Memory B cell (primary cell): ENCODE measurements around the gene SERGEF.

Experiments used
- ATAC-seq: fragments of 150-1000 bp; cut with Tn5 transposase; 2 replicates; pipeline ENCODE4 v1.10.0; 2021; ENCODE audit warnings: low read depth, mild to moderate bottlenecking, moderate library complexity
- DNase-seq, 2 donors: peaks; one replicate each; pipeline ENCODE4 v3.0.0; 2022; ENCODE audit warnings: low spot score in 2 of 2
- H3K27ac Mint-ChIP-seq: one replicate; pipeline ENCODE4 v1.8.0; 2022; ENCODE audit warnings: mild to moderate bottlenecking, moderate library complexity, mixed read lengths
- H3K27me3 Mint-ChIP-seq: one replicate; pipeline ENCODE4 v1.8.0; 2022; ENCODE audit warnings: mixed read lengths
- H3K36me3 Mint-ChIP-seq: one replicate; pipeline ENCODE4 v1.8.0; 2022; ENCODE audit warnings: mild to moderate bottlenecking, mixed read lengths
- H3K4me1 Mint-ChIP-seq: one replicate; pipeline ENCODE4 v1.8.0; 2022; ENCODE audit warnings: mixed read lengths
- H3K4me3 Mint-ChIP-seq: one replicate; pipeline ENCODE4 v1.8.0; 2022; ENCODE audit warnings: mild to moderate bottlenecking, moderate library complexity, mixed read lengths
- H3K9me3 Mint-ChIP-seq: one replicate; pipeline ENCODE4 v1.8.0; 2022; ENCODE audit warnings: mixed read lengths

Gene SERGEF

DNA sequence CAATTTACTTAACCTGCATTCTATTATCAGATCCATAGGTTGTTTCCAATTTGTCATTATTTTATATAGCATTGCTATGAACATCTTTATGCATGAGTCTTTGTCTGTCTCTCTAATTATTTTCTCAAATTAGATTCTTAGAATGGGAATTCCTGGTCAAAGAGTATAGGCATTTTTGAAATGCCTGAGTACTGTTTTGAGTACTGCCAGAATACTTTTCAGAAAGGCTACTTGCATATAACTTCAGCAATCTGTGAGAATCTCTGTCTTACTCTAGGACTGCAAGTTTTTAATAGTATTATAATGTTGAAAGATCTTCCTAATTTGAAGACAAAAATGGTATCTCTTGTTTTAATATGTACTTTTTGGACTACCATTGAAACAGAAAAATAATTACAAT lies 221.7 kb downstream of the SERGEF start:
- DNase-seq (no peak), ATAC-seq (no peak)
- Mint-ChIP-seq H3K4me1 (no peaks in the 10 kb centered on the region), H3K36me3 (peaks cover 19% of the 10 kb centered on the region), H3K27ac (no peak overlapping the region), H3K9me3 (no peaks in the 10 kb centered on the region), H3K4me3 (no peak overlapping the region), H3K27me3 (no peaks in the 10 kb centered on the region)

DNA sequence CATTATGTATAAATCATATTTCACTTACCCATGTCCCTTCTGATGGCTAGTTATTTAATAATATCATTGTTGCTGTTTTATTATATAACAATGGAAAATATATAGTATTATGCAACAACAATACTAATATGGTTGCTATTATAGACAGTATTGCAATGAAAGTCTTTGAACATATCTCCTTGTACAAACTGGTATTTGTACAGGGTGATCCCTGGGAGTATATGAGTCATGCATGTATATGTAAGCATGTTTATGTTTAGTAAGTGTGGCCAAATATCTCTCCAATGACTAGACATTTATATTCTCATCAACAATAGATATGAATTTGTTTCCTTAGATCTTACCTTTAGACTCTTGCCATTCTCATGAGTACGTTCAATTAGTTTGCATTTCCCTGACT lies 222.4 kb downstream of the SERGEF start:
- Mint-ChIP-seq H3K9me3 (no peaks in the 10 kb centered on the region), H3K4me3 (no peak overlapping the region), H3K27me3 (no peaks in the 10 kb centered on the region), H3K36me3 (peaks cover 22% of the 10 kb centered on the region), H3K27ac (no peak overlapping the region), H3K4me1 (no peaks in the 10 kb centered on the region)
- DNase-seq, result no peak
- no peak for ATAC-seq

DNA sequence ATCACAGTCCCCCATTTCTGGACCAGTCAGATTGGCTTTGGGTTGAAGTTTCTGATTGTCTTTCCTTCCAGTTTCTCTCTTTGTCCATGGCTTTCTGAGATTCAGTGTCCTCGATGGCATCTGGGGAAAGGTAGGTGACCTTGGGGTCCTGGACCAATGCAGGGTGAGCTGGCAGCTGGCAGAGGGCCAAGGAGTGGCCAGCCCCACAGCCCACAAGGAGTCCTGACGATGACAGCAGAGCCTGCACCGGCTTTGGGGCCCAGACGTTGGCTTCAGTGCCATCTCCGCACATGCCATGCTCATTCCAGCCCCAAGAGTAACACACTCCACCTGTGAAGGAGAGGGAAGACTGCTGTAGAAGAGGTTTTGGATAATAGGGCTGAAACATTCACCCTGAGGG lies 224.8 kb downstream of the SERGEF start:
- Mint-ChIP-seq H3K9me3 (no peaks in the 10 kb centered on the region), H3K36me3 (peaks cover 23% of the 10 kb centered on the region), H3K27me3 (no peaks in the 10 kb centered on the region), H3K4me1 (no peaks in the 10 kb centered on the region), H3K27ac (no peak overlapping the region), H3K4me3 (no peak overlapping the region)
- DNase-seq (no peak), ATAC-seq (no peak)

DNA sequence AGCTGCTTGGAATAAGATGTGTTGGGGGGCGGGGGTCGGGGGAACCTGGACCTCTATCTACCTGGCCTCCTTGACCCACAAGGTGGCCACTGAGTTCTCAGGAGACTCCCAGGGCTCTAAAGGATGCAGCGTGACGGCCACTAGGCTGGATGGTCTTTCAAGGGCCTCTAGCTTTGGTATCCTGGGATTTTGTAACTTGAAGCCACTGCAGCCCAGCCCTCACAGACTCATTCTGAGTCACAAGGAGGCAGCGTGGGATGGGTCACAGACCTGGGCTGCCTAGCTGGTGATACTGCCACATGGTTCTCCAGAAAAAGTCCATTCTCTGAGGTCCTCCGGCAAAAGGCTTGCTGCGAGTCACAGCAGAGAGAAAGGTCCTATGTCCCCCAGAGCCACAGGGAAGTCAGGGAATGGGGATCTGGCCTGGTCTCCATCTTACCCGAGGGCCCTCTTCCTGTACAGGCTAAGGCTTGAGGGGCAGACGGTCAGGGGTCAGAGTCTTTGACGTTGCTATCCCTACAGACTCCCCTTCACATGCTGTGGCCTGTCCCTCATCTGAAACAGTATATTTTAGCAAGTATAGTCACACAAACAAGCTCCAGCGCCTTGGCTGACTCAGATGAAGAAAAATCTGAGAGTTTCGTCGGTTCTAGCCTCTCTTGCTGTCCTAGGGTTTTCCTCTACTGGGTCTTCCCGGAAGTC lies 225.9 kb downstream of the SERGEF start:
- Mint-ChIP-seq H3K27ac (no peak overlapping the region), H3K4me3 (no peak overlapping the region), H3K36me3 (peaks cover 21% of the 10 kb centered on the region), H3K27me3 (no peaks in the 10 kb centered on the region), H3K4me1 (no peaks in the 10 kb centered on the region), H3K9me3 (no peaks in the 10 kb centered on the region)
- no peak for ATAC-seq
- no peak for DNase-seq

DNA sequence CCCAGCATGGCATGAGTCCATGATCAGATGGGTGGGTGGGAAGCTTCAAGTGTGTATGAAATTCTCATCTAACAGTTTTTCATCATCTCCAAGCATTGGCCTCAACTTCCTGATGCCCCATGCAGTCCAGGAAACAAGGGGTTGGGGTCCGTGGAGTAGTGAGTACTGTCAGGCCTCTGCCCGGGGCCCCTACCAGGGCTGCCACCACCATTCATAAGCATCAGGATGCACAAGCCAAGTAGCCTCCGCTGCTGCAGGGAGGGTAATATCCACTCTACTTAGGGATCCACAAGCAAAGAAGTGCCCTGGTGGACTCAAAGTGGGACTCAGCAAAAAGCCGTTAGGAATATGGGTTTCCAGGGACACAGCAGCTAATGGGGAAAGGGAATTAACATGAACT lies 229.0 kb downstream of the SERGEF start:
- Mint-ChIP-seq H3K27ac (no peak overlapping the region), H3K27me3 (no peaks in the 10 kb centered on the region), H3K4me1 (no peaks in the 10 kb centered on the region), H3K36me3 (peaks cover 13% of the 10 kb centered on the region), H3K4me3 (no peak overlapping the region), H3K9me3 (no peaks in the 10 kb centered on the region)
- ATAC-seq (no peak), DNase-seq (no peak)

DNA sequence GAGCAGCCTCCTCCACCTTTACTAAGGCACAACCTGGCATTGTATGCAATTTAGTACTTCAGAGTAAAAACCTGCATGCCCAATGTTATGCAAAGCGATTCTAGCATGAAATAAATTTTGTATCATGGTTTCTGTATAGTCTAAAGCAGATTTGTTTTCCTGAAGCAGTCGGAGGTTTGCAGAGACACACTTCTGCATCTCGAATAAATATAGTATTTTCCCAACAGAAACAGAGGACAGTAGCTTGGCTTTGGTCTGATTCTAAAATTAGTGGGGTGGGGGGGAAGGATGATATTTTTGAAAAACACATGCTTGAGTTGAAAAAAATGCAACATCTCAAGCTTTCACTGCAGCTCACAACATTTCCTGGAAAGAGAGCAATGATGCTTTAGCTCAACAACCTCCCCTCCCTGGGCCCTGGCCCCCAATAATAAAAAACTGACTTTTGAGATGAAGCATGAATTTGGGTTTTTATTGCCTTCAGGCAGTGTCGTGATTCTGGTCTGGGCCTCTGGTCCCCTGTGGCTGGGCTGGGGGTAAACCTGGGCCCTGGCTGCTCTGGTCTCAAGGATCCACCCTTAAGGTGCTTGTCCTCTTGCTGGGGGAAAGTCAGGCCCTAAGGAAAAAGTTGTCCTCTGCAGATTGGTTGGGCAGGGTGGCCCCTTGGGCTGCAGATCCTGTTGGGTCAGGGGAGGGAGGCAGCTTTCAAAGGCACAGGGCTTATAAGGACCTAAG lies 230.1 kb downstream of the SERGEF start:
- Mint-ChIP-seq H3K4me3 (no peak overlapping the region), H3K9me3 (no peaks in the 10 kb centered on the region), H3K4me1 (no peaks in the 10 kb centered on the region), H3K27me3 (no peaks in the 10 kb centered on the region), H3K27ac (no peak overlapping the region), H3K36me3 (peaks cover 8% of the 10 kb centered on the region)
- ATAC-seq, result no peak
- DNase-seq, result no peak

DNA sequence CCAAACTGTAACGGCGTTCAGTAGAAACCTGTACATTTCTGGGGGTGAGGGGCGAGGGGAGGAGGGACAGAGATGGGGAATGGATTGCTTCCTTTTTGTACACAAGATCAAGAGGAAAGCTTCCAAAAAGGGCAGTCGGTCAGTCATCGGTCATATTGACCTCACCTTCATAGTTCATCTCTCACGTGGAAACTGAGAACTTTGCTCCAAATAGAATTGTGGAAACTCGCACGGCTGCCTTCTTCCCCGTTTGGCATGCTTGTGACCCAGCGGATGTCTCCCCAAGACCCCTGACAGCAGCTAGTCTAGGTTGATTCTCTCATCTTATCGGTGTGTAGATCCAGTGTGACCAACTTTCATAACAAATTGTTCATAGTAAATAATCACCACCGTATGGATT lies 230.7 kb downstream of the SERGEF start:
- peaks cover 5% of the 10 kb centered on the region for H3K36me3 Mint-ChIP-seq
- H3K27me3 Mint-ChIP-seq, result no peaks in the 10 kb centered on the region
- no peaks in the 10 kb centered on the region for H3K9me3 Mint-ChIP-seq
- ATAC-seq, result no peak
- H3K4me3 Mint-ChIP-seq, result no peak overlapping the region
- no peaks in the 10 kb centered on the region for H3K4me1 Mint-ChIP-seq
- no peak overlapping the region for H3K27ac Mint-ChIP-seq
- DNase-seq, result no peak

DNA sequence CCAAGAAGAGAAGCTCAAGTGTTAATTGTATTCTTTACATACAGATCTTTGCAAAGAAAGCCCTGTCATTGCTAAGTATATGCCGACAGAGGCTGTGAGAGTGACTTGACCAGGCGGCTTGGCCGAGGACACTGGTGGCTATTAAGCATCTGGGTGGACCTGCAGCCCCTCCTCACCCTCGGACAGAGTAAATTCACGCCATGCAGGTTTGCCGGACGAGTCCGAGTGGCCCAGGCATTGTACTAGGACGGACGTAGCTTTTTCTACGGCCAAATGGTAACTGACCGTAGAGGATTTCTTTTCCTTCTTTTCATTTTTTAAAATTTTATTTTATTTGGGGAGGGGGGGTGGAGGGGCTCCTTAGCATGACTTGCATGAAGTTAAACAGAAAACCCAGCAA lies 231.2 kb downstream of the SERGEF start:
- Mint-ChIP-seq H3K36me3 (peaks cover 5% of the 10 kb centered on the region), H3K9me3 (no peaks in the 10 kb centered on the region), H3K27ac (no peak overlapping the region), H3K4me1 (no peaks in the 10 kb centered on the region), H3K4me3 (no peak overlapping the region), H3K27me3 (no peaks in the 10 kb centered on the region)
- ATAC-seq, result no peak
- no peak for DNase-seq

DNA sequence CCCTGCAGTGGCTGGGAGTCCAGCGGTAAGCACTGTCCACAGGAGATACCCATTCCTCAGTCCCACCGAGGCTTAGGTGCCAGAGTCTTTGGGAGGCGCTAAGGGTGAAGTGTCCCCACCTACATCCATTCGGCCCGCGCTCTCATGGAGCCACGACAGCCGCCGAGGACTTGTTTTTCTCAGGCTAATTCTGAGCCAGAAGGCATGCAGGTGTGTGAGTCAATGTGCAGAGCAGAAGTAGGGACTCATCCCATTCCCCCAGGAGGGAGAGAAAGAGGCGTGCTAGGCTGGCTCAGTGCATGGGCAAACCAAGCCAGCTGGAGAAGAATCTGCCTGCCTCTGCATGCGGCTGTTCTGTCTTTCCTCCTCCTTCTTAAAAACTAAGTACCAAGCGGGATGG lies 231.6 kb downstream of the SERGEF start:
- H3K36me3 Mint-ChIP-seq, result peaks cover 5% of the 10 kb centered on the region
- ATAC-seq, result no peak

DNA sequence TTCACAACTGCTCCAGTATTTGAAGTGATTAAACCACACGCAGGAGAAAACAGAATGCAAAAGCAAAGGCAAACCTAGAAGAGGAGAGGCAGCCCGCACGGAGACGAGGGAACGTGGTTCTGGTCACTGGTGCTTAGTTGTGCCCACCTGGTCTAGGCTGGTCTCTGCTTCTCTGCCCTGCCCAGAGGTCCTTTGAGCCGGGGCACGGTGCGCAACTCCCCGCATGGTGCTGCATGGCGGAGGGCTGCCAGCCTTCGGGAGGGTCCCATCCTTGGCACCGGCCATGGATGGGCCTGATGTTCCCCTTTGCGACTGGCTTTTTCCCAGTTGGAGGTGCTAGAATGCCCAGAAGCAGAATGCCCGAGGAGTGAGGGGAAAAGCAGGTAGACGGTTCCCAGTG lies 232.2 kb downstream of the SERGEF start:
- Mint-ChIP-seq H3K27ac (no peak overlapping the region), H3K4me1 (no peaks in the 10 kb centered on the region), H3K27me3 (no peaks in the 10 kb centered on the region), H3K9me3 (no peaks in the 10 kb centered on the region), H3K4me3 (no peak overlapping the region), H3K36me3 (peaks cover 2% of the 10 kb centered on the region)
- no peak for DNase-seq
- ATAC-seq, result no peak

More for the DNA sequence above, 231.6 kb downstream of the SERGEF start:
- no peak overlapping the region for H3K27ac Mint-ChIP-seq
- H3K9me3 Mint-ChIP-seq, result no peaks in the 10 kb centered on the region
- no peaks in the 10 kb centered on the region for H3K4me1 Mint-ChIP-seq
- no peak overlapping the region for H3K4me3 Mint-ChIP-seq
- DNase-seq, result no peak
- no peaks in the 10 kb centered on the region for H3K27me3 Mint-ChIP-seq

DNA sequence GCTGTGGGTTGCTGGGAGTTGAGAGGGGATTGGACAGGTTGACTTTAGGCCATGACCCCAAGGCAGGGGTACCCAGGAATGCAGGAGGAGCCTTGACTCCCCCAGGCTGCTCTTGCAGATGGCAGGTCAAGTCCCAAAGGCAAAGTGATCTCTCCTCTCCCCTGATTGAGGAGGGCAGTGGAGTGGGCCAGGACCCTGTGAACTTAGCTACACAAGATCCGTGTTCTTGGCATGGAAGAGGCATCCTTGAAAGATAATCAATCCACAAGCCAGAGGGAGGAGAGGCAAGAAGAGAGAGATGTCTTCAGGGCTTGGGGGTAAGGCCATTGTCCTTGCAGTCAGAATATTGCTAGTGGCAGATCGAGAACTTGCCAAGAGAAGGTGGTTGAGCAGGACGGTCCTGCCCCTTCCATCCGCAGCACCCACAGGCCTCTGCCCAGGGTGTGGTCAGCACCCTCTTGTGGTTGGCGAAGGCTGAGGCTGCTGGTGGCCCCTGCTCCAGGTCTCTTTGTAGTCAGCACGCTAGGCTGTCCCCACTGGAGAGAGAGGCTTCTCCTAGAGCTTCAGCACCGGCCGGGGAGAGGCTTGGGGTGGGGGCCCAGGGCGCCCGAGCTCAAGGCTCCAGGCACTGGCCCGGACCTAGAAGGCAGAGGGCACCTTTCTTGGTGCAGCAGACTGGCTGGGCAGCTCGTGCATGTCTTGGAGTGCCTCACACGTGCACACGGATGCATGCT lies 232.8 kb downstream of the SERGEF start:
- no peaks in the 10 kb centered on the region for H3K9me3 Mint-ChIP-seq
- H3K27me3 Mint-ChIP-seq, result no peaks in the 10 kb centered on the region
- no peaks in the 10 kb centered on the region for H3K4me1 Mint-ChIP-seq
- no peak for DNase-seq
- H3K4me3 Mint-ChIP-seq, result no peak overlapping the region
- no peak for ATAC-seq
- no peaks in the 10 kb centered on the region for H3K36me3 Mint-ChIP-seq
- H3K27ac Mint-ChIP-seq, result no peak overlapping the region

DNA sequence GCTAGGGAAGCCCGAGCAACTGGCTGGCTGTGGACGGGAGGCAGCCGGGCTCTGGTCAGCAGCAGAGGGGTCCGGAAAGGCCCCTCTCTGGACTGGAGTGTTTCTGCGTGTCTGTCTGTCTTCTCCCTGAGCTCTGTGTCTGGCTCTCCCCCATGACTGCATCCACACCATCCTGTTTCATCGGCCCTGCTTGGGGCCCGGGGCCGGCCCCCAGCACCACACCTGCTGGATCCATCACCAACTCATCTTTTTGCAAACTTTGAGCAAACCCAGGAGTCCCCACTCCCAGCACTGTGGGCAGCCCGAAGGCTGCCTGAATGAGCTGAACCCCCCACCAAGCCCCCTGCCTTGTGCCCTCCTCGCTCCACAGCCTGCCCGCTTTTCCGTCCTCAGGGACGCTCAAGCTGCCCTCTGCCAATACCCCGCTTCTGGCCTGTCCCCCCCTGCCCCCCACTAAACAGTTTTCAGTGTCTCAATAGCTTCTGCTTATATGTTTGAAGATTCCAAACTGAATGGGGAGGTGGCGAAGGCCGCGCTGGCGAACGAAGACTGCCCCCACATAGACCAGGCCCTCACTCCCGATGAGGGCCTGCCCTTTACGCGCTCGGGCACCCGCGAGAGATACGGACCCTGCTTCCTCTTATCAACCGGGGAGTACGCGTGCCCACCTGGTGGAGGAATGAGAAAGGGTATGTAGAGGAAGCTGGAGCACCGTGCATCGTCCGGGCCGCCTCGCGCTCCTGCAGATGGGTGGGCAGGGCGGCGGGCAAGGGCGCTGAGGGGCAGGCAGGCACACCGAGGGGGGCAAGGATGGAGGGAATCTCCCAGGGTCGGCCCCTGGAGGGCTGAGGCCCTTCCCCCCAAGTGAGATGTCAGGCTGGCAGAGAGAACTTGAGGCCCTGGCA lies 233.6 kb downstream of the SERGEF start:
- Mint-ChIP-seq H3K4me1 (no peaks in the 10 kb centered on the region), H3K9me3 (no peaks in the 10 kb centered on the region), H3K4me3 (no peak overlapping the region), H3K27ac (no peak overlapping the region), H3K27me3 (no peaks in the 10 kb centered on the region), H3K36me3 (no peaks in the 10 kb centered on the region)
- DNase-seq (no peak), ATAC-seq (no peak)

DNA sequence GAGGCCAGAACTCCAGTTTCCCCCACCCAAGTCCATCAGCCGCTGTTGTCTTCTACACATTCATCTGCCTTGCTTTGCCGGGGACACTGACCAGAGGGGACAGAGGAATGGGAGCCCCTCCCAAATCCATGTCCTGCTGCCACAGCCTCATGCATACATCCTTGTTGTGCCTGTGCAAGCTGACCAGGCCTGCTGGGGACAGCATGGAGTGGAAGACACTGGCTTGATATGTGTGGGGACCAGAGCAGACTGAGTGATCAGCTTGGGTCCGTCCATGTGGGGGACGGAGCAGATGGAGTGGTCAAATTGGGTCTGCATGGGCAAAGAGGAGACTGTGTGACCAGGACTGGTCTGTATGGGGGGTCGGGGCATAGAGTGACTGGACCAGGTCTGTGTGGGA lies 234.5 kb downstream of the SERGEF start:
- Mint-ChIP-seq H3K4me1 (no peaks in the 10 kb centered on the region), H3K4me3 (no peak overlapping the region), H3K27ac (no peak overlapping the region), H3K9me3 (no peaks in the 10 kb centered on the region), H3K36me3 (no peaks in the 10 kb centered on the region), H3K27me3 (no peaks in the 10 kb centered on the region)
- DNase-seq (no peak), ATAC-seq (no peak)

DNA sequence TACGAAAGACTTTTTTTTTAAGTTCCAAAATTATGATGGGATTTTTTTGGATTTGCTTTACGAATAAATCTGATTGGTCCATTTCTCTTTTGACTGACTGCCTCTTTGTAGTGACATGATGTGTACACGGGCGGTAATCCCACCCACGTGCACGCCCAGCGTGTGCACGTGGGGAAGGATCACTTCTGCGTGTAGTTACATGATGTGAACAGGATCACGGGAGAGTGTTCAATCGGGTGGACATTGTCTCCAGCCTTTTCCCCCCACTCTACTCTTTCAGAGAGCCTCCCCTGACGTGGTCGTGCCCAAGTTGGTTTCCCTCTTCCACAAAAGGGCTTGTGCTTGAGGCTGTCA lies 235.1 kb downstream of the SERGEF start:
- Mint-ChIP-seq H3K4me3 (no peak overlapping the region), H3K36me3 (no peaks in the 10 kb centered on the region), H3K27ac (no peak overlapping the region), H3K27me3 (no peaks in the 10 kb centered on the region), H3K4me1 (no peaks in the 10 kb centered on the region), H3K9me3 (no peaks in the 10 kb centered on the region)
- ATAC-seq (no peak), DNase-seq (no peak)
